B cell (primary cell): ENCODE data around the gene QSOX2. TPM values are rescaled to one million over a fixed set of nuclear protein-coding genes. Genes with fewer than 3 reads are reported as not detected.

Experiments
- ATAC-seq: fragments of 200-7000 bp; cut with Tn5 transposase; one replicate; pipeline ENCODE4 v1.10.0; 2021; ENCODE audit warnings: low read depth, mild to moderate bottlenecking, moderate number of reproducible peaks, moderate library complexity
- CTCF ChIA-PET: fragments of 350-600 bp; sonication (Branson Sonifier 250); formaldehyde crosslinking; loops from one replicate; lab custom pipeline; 2021; ENCODE audit warnings: antibody characterized with exemption, inconsistent platforms; lab: Charles Lee
- POLR2A ChIA-PET: fragments of 350-600 bp; sonication (Branson Sonifier 250); formaldehyde crosslinking; loops from one replicate; lab custom pipeline; 2021; ENCODE audit warnings: antibody characterized with exemption; lab: Charles Lee
- DNase-seq: peaks from one replicate; pipeline ENCODE4 v3.0.0; 2013
- H2AFZ ChIP-seq: 2 replicates; pipeline ENCODE4 v1.6.1; 2012; ENCODE audit warnings: mild to moderate bottlenecking, low read depth, low read length; ENCODE audit not compliant: insufficient read depth, poor library complexity, severe bottlenecking
- H3K27ac ChIP-seq, 2 donors: 1 replicate in 1 of 2; 2 replicates in 1 of 2; pipeline ENCODE4 v1.5.1; 2012 to 2013; ENCODE audit warnings: low read length in 2 of 2, mild to moderate bottlenecking in 2 of 2, moderate library complexity in 1 of 2
- H3K27me3 ChIP-seq, 4 experiments: fragments of 200-600 bp in 1 of 4; sonication (generic) in 1 of 4; replicated peaks in 1 of 4; 1 replicate in 2 of 4; 2 replicates in 2 of 4; pipeline versions ENCODE4 v1.6.1 to v1.7.0; 2013 to 2016; ENCODE audit warnings: low read length in 3 of 4, mild to moderate bottlenecking in 2 of 4, mixed read lengths in 1 of 4, moderate library complexity in 1 of 4; ENCODE audit not compliant: insufficient read depth in 4 of 4, control insufficient read depth in 3 of 4; ENCODE audit errors: control extremely low read depth in 1 of 4
- H3K36me3 ChIP-seq, 2 experiments: replicated peaks in 1 of 2; 1 replicate in 1 of 2; 2 replicates in 1 of 2; pipeline versions ENCODE4 v1.6.1 to v1.7.1; 2013; ENCODE audit warnings: low read length in 1 of 2; ENCODE audit not compliant: insufficient read depth in 2 of 2, control insufficient read depth in 1 of 2; ENCODE audit errors: control extremely low read depth in 1 of 2, extremely low read depth in 1 of 2
- H3K4me1 ChIP-seq, 2 donors: fragments of 200-600 bp in 1 of 2; sonication (generic) in 1 of 2; 1 replicate in 1 of 2; 2 replicates in 1 of 2; pipeline versions ENCODE4 v1.5.1 to v1.6.1; 2013 to 2017; ENCODE audit warnings: low read length in 2 of 2; ENCODE audit not compliant: control insufficient read depth in 2 of 2, insufficient read depth in 2 of 2
- H3K4me2 ChIP-seq: replicated peaks from 2 replicates; pipeline ENCODE3; 2012; ENCODE audit warnings: mild to moderate bottlenecking, low read depth, low read length; ENCODE audit not compliant: poor library complexity, severe bottlenecking
- H3K4me3 ChIP-seq, 5 experiments: fragments of 200-600 bp in 1 of 5; sonication (generic) in 1 of 5; 1 replicate in 3 of 5; 2 replicates in 2 of 5; pipeline versions ENCODE4 v1.5.1 to v1.7.0; 2011 to 2016; ENCODE audit warnings: low read length in 4 of 5, mild to moderate bottlenecking in 4 of 5, low read depth in 2 of 5, control low read depth in 1 of 5, moderate library complexity in 1 of 5; ENCODE audit not compliant: insufficient read depth in 1 of 5; ENCODE audit errors: control extremely low read depth in 1 of 5, extremely low read depth in 1 of 5
- H3K79me2 ChIP-seq: fragments of 200-600 bp; sonication (generic); one replicate; pipeline ENCODE4 v1.6.0; 2016; ENCODE audit warnings: low read length; ENCODE audit not compliant: control insufficient read depth, insufficient read depth
- H3K9ac ChIP-seq: fragments of 200-600 bp; sonication (generic); 2 replicates; pipeline ENCODE4 v1.6.1; 2017; ENCODE audit warnings: mild to moderate bottlenecking, low read length, moderate library complexity
- H3K9me3 ChIP-seq, 3 donors: one replicate each; pipeline versions ENCODE4 v1.6.1 to v1.7.1; 2013; ENCODE audit warnings: low read length in 2 of 3; ENCODE audit not compliant: control insufficient read depth in 2 of 3, insufficient read depth in 1 of 3; ENCODE audit errors: control extremely low read depth in 1 of 3
- H4K20me1 ChIP-seq: 2 replicates; pipeline ENCODE4 v1.6.0; 2012; ENCODE audit warnings: mild to moderate bottlenecking, low read length; ENCODE audit not compliant: insufficient read depth, control insufficient read depth, poor library complexity, severe bottlenecking
- H3K27ac Mint-ChIP-seq: one replicate; pipeline ENCODE4 v1.8.0; 2021; ENCODE audit warnings: mixed read lengths
- H3K27me3 Mint-ChIP-seq: one replicate; pipeline ENCODE4 v1.8.0; 2021; ENCODE audit warnings: mixed read lengths
- H3K4me1 Mint-ChIP-seq: one replicate; pipeline ENCODE4 v1.8.0; 2021; ENCODE audit warnings: mixed read lengths
- H3K4me3 Mint-ChIP-seq: one replicate; pipeline ENCODE4 v1.8.0; 2021; ENCODE audit warnings: mixed read lengths
- H3K9me3 Mint-ChIP-seq: one replicate; pipeline ENCODE4 v1.8.0; 2022; ENCODE audit warnings: mixed read lengths; ENCODE audit not compliant: insufficient read depth
- CTCF ChIP-seq: fragments of 200-600 bp; IDR thresholded peaks from one replicate; pipeline ENCODE4 v1.8.0; 2022; ENCODE audit warnings: antibody characterized with exemption, mild to moderate bottlenecking
- EZH2 ChIP-seq: IDR thresholded peaks from 2 replicates; pipeline ENCODE4 v1.6.1; 2012; ENCODE audit warnings: borderline replicate concordance, low read depth, mild to moderate bottlenecking, moderate library complexity, low read length; ENCODE audit not compliant: insufficient read depth, poor library complexity, severe bottlenecking
- WGBS: methylation state at CpG from one replicate; pipeline ENCODE4 v1.1.5; 2013; ENCODE audit warnings: missing lambda C conversion rate; ENCODE audit not compliant: insufficient coverage; 5-methylcytosine and 5-hydroxymethylcytosine counted together
- intact Hi-C: fragments of 100-400 bp; cut with micrococcal nuclease; formaldehyde crosslinking; loops from one replicate; pipeline ENCODE4 v1.10.0; 2022
- polyA plus RNA-seq: library from polyadenylated mRNA; depleted of rRNA; stranded (reverse); fragments of >200 nt; gene quantifications from 2 replicates; pipeline ENCODE4 v1.2.3, GENCODE V29; 2012
- total RNA-seq, 2 donors: library from RNA; stranded (reverse); fragments of 120-200 nt in 1 of 2; gene quantifications; 1 replicate in 1 of 2; 2 replicates in 1 of 2; pipeline versions ENCODE4 v1.2.3 to v1.2.4, GENCODE V29; 2013 to 2022

QSOX2 gene
- total and polyA plus RNA-seq, 2 donors (not counting 1 experiment from before 2014, with no cell fraction given): 62.9 to 139 TPM

GRCh38 chr9:136273921-136274785, 28.5 kb upstream of the QSOX2 start:
- H3K4me1 ChIP-seq: no peaks in the 10 kb centered on the region

More at GRCh38 chr9:136273921-136274785, 28.5 kb upstream of the QSOX2 start:
- no peaks in the 10 kb centered on the region for H4K20me1 ChIP-seq
- H3K36me3 ChIP-seq: no peaks in the 10 kb centered on the region
- no peaks in the 10 kb centered on the region for H3K9me3 Mint-ChIP-seq
- no peaks in the 10 kb centered on the region for H3K9me3 ChIP-seq
- intact Hi-C loops: no loop called here
- ATAC-seq (no peak), DNase-seq (no peak)
- H3K4me3 Mint-ChIP-seq: no peak overlapping the region
- H3K27me3 Mint-ChIP-seq: peaks cover 7% of the 10 kb centered on the region
- H3K79me2 ChIP-seq: no peaks in the 10 kb centered on the region
- no peak overlapping the region for H2AFZ ChIP-seq
- no peak overlapping the region for H3K9ac ChIP-seq
- WGBS: 91% methylated on average over 25 of the region's 28 CpGs
- no peaks in the 10 kb centered on the region for H3K4me1 Mint-ChIP-seq
- CTCF ChIA-PET: interaction anchor here (1.0 kb wide), 1 partner anchor 9 kb away, joined by 3 read pairs; no protein-coding TSS in a partner anchor
- no peak overlapping the region for H3K4me3 ChIP-seq
- H3K4me2 ChIP-seq: no peak overlapping the region
- no peak overlapping the region for H3K27ac ChIP-seq
- TF ChIP-seq CTCF (no peak), EZH2 (no peak)
- no peak overlapping the region for H3K27ac Mint-ChIP-seq
- no peaks in the 10 kb centered on the region for H3K27me3 ChIP-seq
- POLR2A ChIA-PET: no interaction called here
